GM19467 (cell line): ENCODE measurements around the gene RALA.
"Not testable (repeated sequence)": the region's sequence is repeated elsewhere in the genome, so short reads cannot be mapped to it uniquely, and the experiment has no call there.

Experiments
- ATAC-seq: cut with Tn5 transposase; IDR thresholded peaks from one replicate; pipeline ENCODE4 v1.9.1; 2021; ENCODE audit warnings: mild to moderate bottlenecking, moderate library complexity; ENCODE audit not compliant: unreplicated experiment

Gene RALA

GRCh38 chr7:39644170-39644569, 20.8 kb downstream of the RALA start:
- ATAC-seq, result no peak

GRCh38 chr7:39645482-39646407, 22.4 kb downstream of the RALA start:
- no peak for ATAC-seq

- ATAC-seq, result no peak
Measured at GRCh38 chr7:39647816-39648215, 24.4 kb downstream of the RALA start.

GRCh38 chr7:39650676-39651075, 27.3 kb downstream of the RALA start:
- ATAC-seq, result no peak

GRCh38 chr7:39651265-39651664, 27.9 kb downstream of the RALA start:
- no peak for ATAC-seq

DNA sequence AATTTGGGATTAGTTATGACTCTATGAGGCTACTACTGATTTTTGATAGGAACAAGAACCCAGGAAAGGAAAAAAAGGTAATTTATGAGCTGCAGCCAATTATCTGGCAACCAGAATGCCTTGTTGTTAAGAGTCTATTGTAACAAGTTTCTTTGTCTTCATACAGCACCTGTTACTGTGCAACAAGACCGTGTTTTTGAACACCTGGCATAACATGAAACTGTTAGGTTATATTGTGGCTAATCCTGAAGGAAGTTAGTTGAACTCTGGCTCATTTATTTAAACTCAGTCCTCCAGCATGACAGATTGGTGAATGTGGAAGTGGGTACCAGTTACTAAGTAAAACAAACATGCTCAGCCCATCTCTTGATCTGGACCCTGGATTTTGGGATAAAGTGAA, 33.0 kb downstream of the RALA start:
- no peak for ATAC-seq

DNA sequence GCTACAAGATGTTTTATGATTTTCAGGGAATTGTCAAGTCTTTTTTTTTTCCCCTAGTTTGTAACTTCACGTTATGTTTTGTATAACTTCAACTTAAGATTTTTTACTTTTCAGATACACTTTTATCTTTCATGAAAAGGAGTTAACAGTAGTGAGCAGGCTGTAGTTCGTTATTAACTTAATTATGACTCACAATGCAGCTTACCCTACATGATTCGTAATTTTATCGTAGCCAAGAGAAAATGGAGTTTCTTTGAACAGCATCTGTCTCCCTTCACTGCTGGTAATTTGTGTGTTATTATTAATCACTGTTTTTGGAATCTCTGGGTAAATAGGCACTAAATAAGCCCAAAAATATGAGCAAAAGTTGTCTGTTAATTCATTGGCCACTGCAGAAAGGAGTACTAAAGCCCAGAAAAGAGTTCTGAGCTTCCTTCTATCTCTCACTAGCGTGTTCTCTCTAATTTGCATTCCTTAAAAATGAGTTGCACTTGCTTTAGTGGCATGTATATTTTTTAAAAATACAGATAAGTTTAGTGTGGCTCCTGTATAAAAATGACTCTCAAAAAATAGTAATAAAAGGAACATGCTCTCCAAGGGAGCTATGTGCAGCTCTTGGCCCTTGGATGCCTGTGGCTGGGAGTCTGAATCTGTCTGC, 36.1 kb downstream of the RALA start:
- ATAC-seq, result no peak

GRCh38 chr7:39661960-39662359, 38.6 kb downstream of the RALA start:
- ATAC-seq, result no peak

DNA sequence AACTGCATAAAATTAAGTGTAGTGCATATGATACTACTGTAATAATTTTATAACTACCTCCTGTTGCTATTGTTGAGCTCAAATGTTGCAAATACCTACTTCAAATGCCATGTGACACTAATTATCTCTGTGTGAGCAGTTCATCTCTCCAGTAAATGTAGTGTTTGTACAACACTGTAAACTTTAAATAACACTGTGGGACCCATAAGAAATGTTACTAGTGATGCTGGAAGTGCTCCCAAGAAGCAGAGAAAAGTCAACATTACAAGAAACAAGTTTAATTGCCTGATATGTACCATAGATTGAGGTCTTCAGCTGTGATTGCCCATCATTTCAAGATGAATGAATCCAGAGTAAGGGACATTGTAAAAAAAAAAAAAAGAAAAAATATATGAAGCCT, 39.9 kb downstream of the RALA start:
- ATAC-seq, result no peak

DNA sequence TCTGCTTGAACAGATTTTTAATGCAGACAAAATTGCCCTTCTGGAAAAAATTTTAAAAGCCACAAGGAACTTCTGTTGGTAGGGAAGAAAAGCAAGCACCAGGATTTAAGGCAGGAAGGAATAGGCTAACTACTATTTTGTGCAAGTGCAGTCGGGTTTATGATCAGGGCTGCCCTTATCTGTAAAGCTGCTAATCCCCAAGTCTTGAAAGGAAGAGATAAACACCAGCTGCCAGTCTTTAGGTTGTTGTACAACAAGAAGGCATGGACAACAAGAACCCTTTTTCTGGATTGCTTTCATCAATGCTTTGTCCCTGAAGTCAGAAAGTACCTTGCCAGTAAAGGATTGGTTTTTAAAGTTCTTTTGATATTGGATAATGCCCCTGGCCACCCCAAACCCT, 40.7 kb downstream of the RALA start:
- ATAC-seq, result no peak

DNA sequence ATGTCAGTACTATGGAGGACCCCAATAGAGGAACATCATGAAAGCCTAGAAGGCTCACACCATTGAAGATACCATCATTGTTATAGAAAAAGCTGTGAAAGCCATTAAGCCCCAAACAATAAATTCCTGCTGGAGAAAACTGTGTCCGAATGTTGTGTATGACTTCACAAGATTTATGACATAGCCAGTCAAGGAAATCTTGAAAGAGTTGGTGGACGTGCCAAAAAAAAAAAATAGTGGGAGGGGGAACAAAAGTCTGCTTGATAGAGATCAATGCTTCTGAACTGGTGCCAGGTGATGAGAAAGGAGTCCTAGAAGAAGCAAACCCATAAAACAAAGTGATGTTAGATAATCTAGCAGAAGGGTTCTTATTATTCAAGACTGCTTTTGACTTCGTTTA, 41.2 kb downstream of the RALA start:
- ATAC-seq, result no peak

DNA sequence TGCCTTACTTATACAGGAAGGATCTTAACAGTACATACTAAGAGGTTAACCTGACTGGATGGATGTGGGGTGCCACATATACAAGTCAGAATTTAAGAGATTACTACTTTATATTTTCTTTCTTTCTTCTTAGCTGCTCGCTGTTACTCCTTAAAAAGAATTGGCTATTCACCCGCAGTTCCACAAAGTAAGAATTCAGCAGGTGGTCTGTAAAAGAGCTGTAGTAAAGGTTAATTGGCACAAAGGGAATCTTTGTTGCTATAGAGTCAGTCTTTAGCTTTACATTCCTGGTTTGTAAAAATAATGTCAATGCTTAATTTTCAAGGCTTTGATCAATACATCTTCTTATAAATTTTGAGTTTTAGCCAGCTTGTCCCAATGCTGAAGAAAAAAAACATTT, 43.2 kb downstream of the RALA start:
- ATAC-seq, result no peak

GRCh38 chr7:39667341-39667923, 44.1 kb downstream of the RALA start:
- ATAC-seq, result no peak

- ATAC-seq, result not testable (repeated sequence)
Measured at GRCh38 chr7:39668280-39668679, 44.9 kb downstream of the RALA start.

DNA sequence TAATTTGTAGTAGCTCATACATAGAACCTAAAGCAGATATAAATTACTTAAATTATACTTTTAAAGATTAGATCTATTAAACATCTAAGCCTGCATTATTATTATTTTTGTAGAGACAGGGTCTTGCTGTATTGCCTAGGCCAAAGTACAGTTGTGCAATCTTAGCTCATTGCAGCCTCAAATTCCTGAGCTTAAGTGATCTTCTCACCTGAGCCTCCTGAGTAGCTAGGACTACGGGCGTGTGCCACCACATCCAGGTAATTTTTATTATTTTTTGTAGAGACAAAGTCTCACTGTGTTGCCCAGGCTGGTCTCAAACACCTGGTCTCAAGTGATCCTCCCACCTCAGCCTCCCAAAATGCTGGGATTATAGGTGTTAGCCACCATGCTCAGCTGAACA, 46.7 kb downstream of the RALA start:
- ATAC-seq, result no peak

DNA sequence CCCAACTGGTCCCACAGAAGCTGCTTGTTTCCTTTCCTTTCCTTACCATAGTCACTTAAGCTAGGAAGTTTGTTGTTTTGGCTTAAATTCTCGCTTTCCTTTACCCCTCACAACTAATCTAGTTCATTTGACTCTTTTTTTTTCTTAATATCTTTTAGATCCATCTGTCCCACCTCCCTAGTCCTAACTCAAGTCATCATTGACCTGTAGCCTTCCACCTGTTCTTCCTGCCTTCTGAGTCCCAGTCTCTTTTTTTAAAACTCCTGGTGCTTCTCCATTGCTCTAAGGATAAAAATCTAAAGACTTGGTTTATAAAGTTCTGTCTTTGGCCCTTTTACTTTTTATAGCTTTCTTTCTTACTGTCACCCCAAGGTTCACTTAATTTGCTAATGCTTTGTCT, 47.6 kb downstream of the RALA start:
- ATAC-seq, result no peak

GRCh38 chr7:39672176-39672575, 48.8 kb downstream of the RALA start:
- ATAC-seq, result no peak

DNA sequence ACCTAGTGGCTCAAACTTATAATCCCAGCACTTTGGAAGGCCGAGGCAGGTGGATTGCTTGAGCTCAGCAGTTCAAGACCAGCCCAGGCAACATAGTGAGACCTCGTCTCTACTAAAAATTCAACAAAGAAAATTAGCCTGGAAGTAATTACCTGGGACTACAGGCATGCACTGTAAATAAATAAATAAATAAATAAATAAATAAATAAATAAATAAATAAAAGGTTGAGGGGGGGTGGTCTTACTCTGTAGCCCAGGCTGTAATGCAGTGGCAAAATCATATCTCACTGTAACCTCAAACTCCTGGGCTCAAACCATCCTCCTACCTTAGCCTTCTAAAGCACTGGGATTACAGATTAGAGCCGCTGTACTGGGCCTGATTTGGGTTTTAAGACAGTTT, 50.5 kb downstream of the RALA start:
- no peak for ATAC-seq

DNA sequence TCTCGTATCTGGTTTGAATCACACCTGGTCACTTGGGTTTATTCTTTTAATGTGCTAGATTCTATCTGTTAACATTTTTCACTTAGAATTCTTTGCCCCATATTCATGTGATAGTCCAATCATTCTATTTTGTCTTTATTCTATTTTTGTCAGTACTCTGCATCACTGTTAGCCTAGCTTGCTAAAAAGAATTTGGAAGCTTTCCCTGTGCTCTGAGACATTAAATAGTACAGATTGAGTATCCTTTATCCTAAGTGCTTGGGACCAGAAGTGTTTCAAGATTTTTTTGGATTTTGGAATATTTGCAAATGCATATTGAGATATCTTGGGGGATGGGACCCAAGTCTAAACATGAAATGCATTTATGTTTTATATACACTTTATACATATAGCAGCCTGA, 51.0 kb downstream of the RALA start:
- ATAC-seq, result no peak

DNA sequence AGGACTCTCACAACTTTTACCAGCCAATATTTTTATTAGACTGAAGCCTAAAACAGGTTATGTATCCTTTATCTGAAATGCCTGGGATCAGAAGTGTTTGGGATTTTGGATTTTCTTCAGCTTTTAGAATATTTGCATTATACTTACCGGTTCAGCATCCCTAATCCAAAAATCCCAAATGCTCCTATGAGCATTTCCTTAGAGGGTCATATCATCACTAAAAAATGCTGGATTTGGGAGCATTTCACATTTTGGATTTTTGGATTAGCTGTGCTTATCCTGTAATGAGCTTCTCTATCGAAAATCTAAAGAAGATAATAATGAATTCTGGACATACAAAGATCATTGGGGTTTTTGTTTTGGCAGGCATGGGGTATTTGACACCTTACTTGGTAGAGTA, 53.0 kb downstream of the RALA start:
- no peak for ATAC-seq

GRCh38 chr7:39678930-39679709, 55.7 kb downstream of the RALA start:
- no peak for ATAC-seq
